Activated CD8-positive, alpha-beta memory T cell treated with anti-CD3 and anti-CD28 coated beads for 36 hours (primary cell): ENCODE measurements around the gene CYP2S1. TPM values are rescaled to one million over a fixed set of nuclear protein-coding genes. Genes with fewer than 3 reads are reported as not detected.

ENCODE experiments used
- CTCF ChIA-PET: fragments of 350-600 bp; sonication (Branson Sonifier 250); formaldehyde crosslinking; loops from one replicate; lab custom pipeline; 2021; ENCODE audit warnings: antibody characterized with exemption; lab: Charles Lee
- POLR2A ChIA-PET: fragments of 350-600 bp; sonication (Branson Sonifier 250); formaldehyde crosslinking; loops from one replicate; lab custom pipeline; 2021; ENCODE audit warnings: antibody characterized with exemption; lab: Charles Lee
- total RNA-seq, 2 experiments: library from RNA; stranded (reverse); gene quantifications; one replicate each; pipeline ENCODE4 v1.2.3, GENCODE V29; 2021

CYP2S1 gene
- total RNA-seq, 2 experiments from 2014 or later = not detected

DNA sequence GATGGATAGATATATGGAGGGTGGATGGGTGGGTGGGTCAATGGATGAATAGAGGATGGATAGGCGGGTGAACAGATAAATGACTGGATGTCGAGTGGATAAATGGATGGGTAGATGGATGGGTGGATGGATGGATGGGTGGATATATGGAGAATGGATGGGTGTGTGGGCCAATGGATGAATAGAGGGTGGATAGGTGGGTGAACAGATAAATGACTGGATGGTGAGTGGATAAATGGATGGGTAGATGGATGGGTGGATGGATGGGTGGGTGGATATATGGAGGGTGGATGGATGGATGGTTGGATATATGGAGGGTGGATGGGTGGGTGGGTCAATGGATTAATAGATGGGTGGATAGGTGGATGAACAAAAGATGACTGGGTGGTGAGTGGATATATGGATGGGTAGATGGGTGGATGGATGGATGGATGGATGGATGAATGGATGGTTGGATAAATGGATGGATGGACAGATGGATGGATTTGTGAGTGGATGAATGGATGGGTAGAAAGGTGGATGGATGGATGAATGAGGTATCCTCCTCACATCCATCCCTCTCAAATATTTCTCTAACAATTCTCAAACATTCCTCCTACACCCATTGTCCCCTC is 47.0 kb downstream of the CYP2S1 start:
- CTCF ChIA-PET = no interaction called here
- POLR2A ChIA-PET = no interaction called here

GRCh38 chr19:41241859-41242258 is 48.8 kb downstream of the CYP2S1 start:
- POLR2A ChIA-PET = interaction anchor here (0.6 kb wide), 2 partner anchors 18 to 124 kb away, joined by 3 read pairs; no protein-coding TSS in a partner anchor

DNA sequence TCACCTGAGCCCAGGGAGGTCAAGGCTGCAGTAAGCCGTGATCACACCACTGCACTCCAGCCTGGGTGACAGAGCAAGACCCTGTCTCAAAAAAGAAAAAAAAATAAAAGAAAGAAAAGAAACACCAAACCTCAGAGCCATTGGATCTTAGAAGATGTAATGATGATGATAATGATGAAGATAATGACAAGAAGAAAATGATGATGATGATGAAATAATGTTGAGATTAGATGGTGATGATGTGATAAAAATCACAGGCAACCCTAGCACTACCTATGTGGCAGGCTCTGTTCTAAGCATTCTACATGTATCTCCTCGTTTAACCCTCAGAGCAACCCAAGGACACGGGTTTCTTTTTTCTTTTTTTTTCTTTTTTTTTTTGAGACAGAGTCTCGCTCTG is 51.1 kb downstream of the CYP2S1 start:
- ChIA-PET POLR2A (no interaction called here), CTCF (no interaction called here)

More at GRCh38 chr19:41241859-41242258, 48.8 kb downstream of the CYP2S1 start:
- CTCF ChIA-PET = no interaction called here

- CTCF ChIA-PET = no interaction called here
Measured at GRCh38 chr19:41245843-41246242, 52.8 kb downstream of the CYP2S1 start.

GRCh38 chr19:41248895-41249294 is 55.9 kb downstream of the CYP2S1 start:
- POLR2A ChIA-PET = no interaction called here
- CTCF ChIA-PET = interaction anchor here (0.6 to 1.0 kb wide), 2 partner anchors 17 to 72 kb away, joined by 3 to 5 read pairs; no protein-coding TSS in a partner anchor

More at GRCh38 chr19:41245843-41246242, 52.8 kb downstream of the CYP2S1 start:
- POLR2A ChIA-PET = no interaction called here

- ChIA-PET CTCF (interaction anchor here (1.0 kb wide), 1 partner anchor 16 kb away, joined by 3 read pairs; no protein-coding TSS in a partner anchor), POLR2A (no interaction called here)
Measured at GRCh38 chr19:41249707-41250423, 56.8 kb downstream of the CYP2S1 start.

- POLR2A ChIA-PET = no interaction called here
- CTCF ChIA-PET = no interaction called here
Measured at GRCh38 chr19:41253660-41254059, 60.6 kb downstream of the CYP2S1 start.

DNA sequence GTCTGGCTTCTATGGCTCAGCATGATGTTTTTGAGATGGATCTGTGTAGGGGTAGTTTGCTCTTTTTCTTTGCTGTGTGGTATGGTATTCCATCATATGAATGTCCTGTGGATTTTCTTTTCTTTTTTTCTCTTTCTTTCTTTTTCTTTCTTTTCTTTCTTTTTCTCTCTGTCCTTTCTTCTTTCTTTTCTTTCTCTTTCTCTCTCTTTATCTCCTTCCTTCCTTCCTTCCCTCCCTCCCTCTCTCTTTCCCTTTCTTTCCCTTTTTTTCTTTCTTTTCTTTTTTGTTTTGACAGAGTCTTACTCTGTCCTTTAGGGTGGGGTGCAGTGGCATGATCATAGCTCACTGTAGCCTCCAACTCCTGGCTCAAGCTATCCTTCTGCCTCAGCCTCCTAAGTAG is 62.2 kb downstream of the CYP2S1 start:
- POLR2A ChIA-PET = no interaction called here
- CTCF ChIA-PET = no interaction called here

Other genes starting within 250 kb of the CYP2S1 start
- gene CYP2B6, start 201.9 kb upstream of the CYP2S1 start, total RNA-seq = not detected
- not detected for gene CYP2A13, start 104.8 kb upstream of the CYP2S1 start, total RNA-seq
- gene CYP2F1, start 78.8 kb upstream of the CYP2S1 start, total RNA-seq = not detected
- under 1 TPM; 0.08 to 0.21 TPM for gene AXL, start 26.0 kb downstream of the CYP2S1 start, total RNA-seq
- gene HNRNPUL1, start 71.2 kb downstream of the CYP2S1 start, total RNA-seq = 100 to 1,000 TPM; 258 to 262 TPM
- gene CCDC97, start 117.0 kb downstream of the CYP2S1 start, total RNA-seq = 10 to 100 TPM; 22.9 to 25.1 TPM
- gene TGFB1, start 160.7 kb downstream of the CYP2S1 start, total RNA-seq = 100 to 1,000 TPM; 148 to 150 TPM
- 1 to 10 TPM; 5.5 to 5.6 TPM for gene B9D2, start 170.9 kb downstream of the CYP2S1 start, total RNA-seq
- gene TMEM91, start 183.3 kb downstream of the CYP2S1 start, total RNA-seq = 1 to 10 TPM; 2.2 to 3.0 TPM
- 10 to 100 TPM; 52.2 to 57.6 TPM for gene EXOSC5, start 204.1 kb downstream of the CYP2S1 start, total RNA-seq
- 10 to 100 TPM; 21.5 to 24.8 TPM for gene BCKDHA, start 204.6 kb downstream of the CYP2S1 start, total RNA-seq
- under 1 TPM; 0.36 to 0.61 TPM for gene B3GNT8, start 234.2 kb downstream of the CYP2S1 start, total RNA-seq
- 10 to 100 TPM; 67.6 to 70.0 TPM for gene DMAC2, start 246.7 kb downstream of the CYP2S1 start, total RNA-seq
- not detected for gene ERICH4, start 249.9 kb downstream of the CYP2S1 start, total RNA-seq